Activated CD4-positive, CD25-positive, alpha-beta regulatory T cell treated with anti-CD3 and anti-CD28 coated beads, Interleukin-2, amount 50 U/mL, for 24 hours (primary cell): ENCODE results near the gene CSRP2.

Experiments
- ATAC-seq, 2 donors: fragments of 150-1000 bp; cut with Tn5 transposase; one replicate each; pipeline ENCODE4 v1.10.0; 2021; ENCODE audit warnings: mild to moderate bottlenecking in 1 of 2, moderate library complexity in 1 of 2

The CSRP2 gene

DNA sequence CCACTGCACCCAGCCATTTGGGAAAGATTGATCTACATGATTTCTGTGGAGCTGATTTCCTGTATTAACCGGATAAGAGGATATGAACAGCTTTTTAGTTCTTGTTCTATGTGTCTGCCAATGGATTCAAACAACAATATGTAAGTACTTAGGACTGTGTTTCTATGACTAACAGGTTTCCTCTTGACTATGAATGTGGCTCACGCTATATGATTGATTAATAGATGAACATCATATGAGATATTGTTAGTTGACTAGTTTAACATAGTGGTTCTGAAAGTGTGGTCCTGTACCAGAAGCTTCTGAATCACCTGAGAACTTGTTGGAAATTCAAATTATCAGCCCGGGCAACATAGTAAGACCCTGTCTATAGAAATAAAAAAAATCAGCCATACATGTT is 12.8 kb upstream of the CSRP2 start:
- ATAC-seq: peak in 1 of 2 donors; percentile 30

DNA sequence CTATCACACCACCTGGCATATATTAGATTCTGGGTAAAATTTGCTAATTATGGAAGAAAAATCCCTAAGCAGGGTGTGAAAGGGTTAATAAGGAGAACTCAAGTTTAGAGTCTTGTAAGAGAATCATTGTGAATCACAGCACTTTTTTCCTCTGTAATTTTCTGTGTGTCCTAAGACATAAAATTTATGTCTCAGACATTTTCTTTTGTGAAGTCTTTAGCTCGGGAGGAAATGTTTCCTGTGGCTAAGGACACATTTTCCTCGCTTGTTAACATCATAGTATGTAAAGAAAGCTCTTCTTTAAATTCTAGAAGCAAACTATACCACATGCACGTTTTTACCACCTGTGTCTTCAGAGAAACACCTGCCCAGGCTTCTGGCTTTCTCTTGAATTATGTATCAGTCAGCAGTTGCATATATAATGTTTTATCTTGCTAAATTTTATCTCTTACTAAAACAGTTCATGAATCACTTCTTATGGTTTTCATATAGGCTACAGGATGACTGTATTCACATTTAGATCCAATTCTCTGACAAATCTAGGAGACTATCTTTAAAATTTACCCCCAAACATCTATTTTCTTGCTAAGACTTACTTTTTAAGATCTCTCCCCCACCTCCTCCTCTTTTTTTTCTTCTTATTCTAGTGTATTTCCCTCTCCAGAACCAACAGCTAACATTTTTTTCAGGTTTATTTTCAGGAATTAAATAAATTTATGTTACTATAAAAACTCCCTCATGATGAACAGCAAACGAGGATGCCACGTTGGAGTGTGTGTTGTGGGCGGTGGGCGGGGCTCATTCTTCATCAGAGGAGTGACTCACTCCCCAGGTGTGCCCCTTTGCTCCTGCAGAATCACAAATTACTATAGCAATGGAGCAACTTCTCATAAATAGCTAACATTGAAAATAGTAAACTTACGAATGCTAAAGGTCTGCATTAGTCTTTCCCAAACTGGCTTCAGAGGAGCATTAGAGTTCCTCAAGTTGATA is 11.6 kb upstream of the CSRP2 start:
- ATAC-seq: peak in 1 of 2 donors; percentile 49

DNA sequence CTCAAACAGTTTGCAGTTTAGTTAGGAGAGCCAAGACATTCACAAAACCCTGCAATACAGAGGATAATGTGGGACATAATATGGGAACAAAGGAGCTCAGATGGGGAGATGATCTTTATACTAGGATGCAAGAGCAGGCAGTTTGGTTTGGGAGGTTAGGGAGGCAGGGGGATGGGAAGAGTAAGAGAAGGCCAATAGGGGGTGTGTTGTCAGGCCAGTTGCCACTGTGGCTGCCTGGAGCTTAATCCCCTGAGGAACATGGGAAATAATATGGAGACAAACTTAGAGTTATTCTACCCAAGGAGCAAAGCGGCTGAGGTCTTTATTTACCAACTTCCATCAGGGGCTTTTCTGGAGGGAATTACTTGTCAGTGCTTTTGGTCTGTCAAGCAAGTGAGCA is 10.0 kb upstream of the CSRP2 start:
- ATAC-seq: no peak

GRCh38 chr12:76883811-76884210 is 5.0 kb upstream of the CSRP2 start:
- no peak for ATAC-seq

- ATAC-seq: no peak
These were observed 4.3 kb upstream of the CSRP2 start for GRCh38 chr12:76883151-76883550.

DNA sequence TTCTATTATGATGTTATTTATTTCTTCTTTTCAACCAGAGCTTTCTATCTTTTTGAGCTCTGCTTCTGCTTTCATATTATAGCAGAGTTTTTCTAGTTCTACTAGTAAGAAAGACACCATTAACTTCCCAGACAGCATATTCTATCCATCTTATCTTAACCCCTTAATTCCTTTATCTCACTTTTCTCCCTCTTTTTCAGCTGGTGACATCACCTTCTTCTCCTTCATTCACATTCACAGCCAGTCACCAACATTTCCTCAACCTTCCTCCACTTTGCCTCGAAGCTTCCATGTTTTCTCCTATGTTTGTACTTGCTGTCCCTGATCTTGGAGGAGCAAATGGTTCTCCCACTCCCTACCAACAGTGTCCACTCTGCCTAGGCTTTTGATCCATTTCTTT is 3.5 kb upstream of the CSRP2 start:
- no peak for ATAC-seq

- ATAC-seq: no peak
These were observed 2.3 kb upstream of the CSRP2 start for GRCh38 chr12:76881142-76881541.

- ATAC-seq: no peak
These were observed 1.8 kb upstream of the CSRP2 start for GRCh38 chr12:76880519-76881023.

DNA sequence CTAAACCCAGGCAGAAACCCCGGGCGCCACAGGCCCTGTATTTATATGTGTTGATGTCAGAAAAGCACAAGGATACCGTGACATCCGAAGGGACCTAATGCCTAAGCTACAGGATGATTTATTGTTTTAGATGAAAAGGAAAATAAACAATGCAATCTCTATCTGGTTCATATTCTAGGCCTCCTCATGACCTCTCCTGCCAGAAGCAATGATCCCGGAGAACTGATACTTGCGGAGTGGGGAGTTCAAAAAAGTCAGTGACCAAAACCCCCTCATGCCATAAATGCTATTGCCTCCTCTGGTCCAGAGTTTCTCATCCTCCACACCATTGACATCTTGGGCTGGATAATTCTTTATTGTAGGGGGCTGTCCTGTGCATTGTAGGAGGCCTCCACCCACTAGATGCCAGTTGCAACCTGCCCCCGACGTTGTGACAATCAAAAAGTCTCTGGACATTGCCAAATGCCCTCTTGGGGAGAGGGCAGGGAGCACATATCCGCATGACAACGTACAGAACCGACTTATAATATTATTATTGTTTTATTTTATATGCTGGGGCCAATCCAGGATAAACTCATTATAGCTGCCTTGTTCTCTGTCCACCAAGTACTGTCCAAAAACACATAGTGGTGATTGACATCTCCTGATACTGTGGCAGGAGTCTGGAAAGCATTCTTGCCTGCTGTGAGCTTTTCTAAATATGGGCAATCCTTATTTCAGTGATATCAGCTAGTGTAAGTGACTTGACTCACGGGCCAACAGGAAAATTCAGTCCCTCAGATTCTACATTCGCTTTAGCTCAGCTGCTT is 1.1 kb upstream of the CSRP2 start:
- ATAC-seq: no peak

GRCh38 chr12:76878099-76878898 is 520 bp downstream of the CSRP2 start:
- peak; percentile 25 to 39 for ATAC-seq

DNA sequence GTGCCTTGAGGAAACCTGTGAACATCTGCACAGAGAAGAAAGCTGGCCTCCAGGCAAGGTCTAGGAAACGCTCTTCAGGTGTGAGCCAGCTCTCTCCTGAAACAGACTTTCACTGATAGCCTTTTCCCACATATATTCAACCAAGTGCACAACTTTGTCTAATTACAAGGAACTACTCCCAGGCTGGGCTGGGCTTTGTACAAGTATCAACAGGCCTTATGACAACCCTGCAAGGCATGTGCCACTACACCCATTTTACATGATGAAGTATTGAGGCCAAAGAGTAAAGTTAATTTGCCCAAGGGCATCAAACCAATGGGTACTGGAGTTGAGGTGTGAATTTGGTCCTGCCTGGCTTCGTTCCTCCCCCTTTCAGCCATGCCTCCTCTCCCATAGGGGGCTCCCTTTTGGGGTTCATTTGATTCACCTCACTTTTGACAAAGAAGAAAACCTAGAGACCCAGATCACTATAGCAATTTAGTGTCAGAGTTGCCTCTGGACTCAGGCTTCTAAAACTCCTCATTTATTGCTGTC is 2.1 kb downstream of the CSRP2 start:
- ATAC-seq: no peak

GRCh38 chr12:76874491-76875190 is 4.2 kb downstream of the CSRP2 start:
- ATAC-seq: no peak

DNA sequence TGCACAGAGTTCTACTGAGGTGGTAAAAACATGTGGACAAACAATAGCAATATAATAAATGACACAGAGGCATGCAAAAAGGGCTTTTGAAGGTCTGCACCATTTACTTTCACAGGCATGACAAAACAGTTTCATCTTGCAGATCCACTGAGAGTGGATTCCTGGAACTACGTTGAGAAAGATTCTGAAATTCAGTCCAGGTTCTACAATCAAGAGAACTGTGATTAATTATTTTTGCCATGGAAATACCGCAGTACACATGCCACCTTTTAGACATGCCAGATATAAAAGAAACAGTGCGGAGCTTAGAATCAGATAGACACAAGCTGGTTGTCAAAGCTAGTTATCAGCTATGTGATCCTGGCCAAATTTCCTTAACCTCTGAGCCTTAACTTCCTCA is 4.8 kb downstream of the CSRP2 start:
- no peak for ATAC-seq

GRCh38 chr12:76872415-76872814 is 6.4 kb downstream of the CSRP2 start:
- ATAC-seq: no peak

DNA sequence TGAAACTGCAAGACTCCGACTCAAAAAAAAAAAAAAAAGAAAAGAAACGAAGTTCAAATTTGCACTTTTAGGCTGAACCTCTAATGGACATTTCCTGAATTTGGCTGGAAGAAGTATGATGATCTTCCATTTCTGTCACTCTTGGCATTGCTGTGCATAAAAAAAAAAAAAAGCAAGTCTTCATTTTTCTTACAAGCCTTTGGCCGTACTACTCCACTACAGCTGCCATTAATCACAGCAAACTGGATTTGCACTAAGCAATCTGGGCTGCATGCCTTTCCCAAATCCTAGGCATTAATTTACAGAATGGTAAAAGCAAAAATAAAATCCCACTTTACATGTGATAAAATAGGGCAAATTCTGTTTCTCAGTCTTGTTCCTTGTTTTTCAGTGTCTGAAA is 7.1 kb downstream of the CSRP2 start:
- ATAC-seq: no peak

- no peak for ATAC-seq
These were observed 7.7 kb downstream of the CSRP2 start for GRCh38 chr12:76871082-76871481.

DNA sequence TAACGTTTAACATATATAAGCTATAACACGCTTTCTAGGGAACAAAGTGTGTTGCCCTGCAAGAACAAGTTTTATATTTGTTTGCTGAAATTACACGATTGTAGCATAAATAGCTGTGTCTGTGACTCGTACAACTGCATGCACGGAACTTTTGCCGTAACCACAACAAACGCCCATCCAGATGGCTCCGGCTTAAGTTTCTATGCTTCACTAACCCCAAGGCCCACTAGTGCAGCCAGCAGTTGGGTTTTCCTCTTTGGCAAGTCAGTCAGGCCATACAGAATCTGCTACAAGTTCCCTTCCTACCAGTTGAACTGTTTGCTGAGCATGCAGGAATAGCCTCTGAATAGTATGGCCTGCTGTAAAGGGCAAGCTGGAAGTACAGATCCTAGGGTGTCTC is 12.1 kb downstream of the CSRP2 start:
- ATAC-seq: no peak

GRCh38 chr12:76866151-76866567 is 12.7 kb downstream of the CSRP2 start:
- ATAC-seq: no peak

DNA sequence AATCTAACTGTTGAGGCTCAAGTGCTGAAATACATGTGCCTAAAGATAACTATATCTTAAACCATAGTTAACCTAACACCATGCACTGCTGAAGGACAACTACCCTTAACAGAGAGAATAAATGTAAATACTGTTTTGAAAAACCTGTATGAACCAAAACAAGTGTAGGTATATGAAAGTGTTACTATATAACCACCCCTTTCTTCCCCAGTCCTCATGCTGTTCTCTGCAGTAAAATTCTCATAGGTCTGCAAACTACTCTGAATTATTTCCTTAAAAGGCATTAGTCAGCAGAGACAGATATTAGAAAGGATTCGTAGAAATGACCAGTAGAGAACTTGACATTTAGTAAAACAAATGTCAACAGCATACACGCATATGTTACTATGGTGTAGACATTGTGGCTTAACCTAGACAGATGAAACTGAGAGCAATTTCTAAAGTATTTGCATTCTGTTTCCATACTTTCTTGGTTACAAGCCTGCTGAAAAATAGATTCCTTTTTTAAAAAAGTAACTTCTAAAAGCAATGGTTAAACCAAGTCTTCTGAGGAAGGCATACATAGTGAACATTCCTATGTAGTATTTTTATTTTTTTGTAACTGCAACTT is 13.9 kb downstream of the CSRP2 start:
- ATAC-seq: no peak

DNA sequence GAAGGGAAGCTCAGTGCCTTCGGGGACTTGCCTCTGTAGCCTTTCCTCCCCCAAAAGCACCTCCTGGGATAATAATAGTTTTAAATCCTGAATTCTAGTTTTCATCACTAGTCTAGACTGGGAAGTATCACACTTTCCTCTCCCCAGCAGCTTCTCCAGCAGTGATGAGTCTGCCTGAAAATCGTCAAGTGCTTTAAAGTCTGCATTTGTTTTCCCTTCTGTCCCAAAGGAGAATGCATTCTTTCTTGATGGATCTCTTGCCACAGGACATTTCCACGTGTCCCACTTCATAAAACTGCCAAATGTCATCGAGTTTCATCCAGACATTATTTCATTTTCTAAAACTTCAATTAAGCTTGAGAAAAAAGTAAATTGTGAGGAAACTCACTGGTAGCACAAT is 15.0 kb downstream of the CSRP2 start:
- ATAC-seq: no peak

GRCh38 chr12:76863005-76863670 is 15.7 kb downstream of the CSRP2 start:
- no peak for ATAC-seq
